ENCODE measurements around the gene RUNX1. TPM values are rescaled to one million over a fixed set of nuclear protein-coding genes. Genes with fewer than 3 reads are reported as not detected.

RUNX1 gene
- total and polyA plus RNA-seq, 4 donors = 23.3 to 100 (median 33.4) TPM

DNA sequence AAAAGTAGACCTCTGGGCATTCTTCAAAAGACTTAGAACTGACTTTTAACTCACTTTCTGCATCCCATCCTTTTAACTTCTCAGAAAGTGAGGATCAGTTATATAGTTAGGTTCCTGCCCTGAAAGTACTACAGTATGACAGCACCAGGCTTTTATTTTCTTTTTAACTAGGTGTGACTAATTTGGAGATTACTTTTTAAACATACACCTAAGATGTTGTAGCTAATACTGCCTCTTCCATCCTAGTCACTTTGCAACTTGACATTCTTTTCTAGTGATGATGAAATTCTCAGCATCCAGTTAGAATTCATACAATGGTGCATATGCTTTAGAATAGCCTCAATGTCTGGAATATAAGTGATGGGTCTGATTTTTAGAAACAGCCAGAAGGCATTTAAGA, 24.6 kb downstream of the RUNX1 start:
- DNase-seq = no peak
- no peaks in the 10 kb centered on the region for H3K36me3 ChIP-seq (ENCODE audit: control insufficient read depth in 4 of 4, insufficient read depth in 4 of 4, low read length in 4 of 4)
- no peak overlapping the region for H3K4me3 ChIP-seq
- H3K9me3 ChIP-seq (ENCODE audit: control insufficient read depth in 4 of 4, insufficient read depth in 3 of 4, low read length in 3 of 4) = no peaks in the 10 kb centered on the region
- H3K27me3 ChIP-seq (ENCODE audit: control insufficient read depth in 3 of 3, insufficient read depth in 3 of 3, low read length in 2 of 3) = no peaks in the 10 kb centered on the region
- peaks cover 0 to 9% (median 0%) of the 10 kb centered on the region in 5 donors for H3K4me1 ChIP-seq (ENCODE audit: control insufficient read depth in 5 of 5, insufficient read depth in 5 of 5, low read length in 5 of 5)
- no peak overlapping the region for H3K9ac ChIP-seq (ENCODE audit: insufficient read depth in 1 of 2, low read length in 2 of 2)
- TF ChIP-seq, protein P1, sequence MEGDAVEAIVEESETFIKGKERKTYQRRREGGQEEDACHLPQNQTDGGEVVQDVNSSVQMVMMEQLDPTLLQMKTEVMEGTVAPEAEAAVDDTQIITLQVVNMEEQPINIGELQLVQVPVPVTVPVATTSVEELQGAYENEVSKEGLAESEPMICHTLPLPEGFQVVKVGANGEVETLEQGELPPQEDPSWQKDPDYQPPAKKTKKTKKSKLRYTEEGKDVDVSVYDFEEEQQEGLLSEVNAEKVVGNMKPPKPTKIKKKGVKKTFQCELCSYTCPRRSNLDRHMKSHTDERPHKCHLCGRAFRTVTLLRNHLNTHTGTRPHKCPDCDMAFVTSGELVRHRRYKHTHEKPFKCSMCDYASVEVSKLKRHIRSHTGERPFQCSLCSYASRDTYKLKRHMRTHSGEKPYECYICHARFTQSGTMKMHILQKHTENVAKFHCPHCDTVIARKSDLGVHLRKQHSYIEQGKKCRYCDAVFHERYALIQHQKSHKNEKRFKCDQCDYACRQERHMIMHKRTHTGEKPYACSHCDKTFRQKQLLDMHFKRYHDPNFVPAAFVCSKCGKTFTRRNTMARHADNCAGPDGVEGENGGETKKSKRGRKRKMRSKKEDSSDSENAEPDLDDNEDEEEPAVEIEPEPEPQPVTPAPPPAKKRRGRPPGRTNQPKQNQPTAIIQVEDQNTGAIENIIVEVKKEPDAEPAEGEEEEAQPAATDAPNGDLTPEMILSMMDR (IDR thresholded peaks at IDR 0.05; ENCODE audit: control extremely low read depth, extremely low read depth) = no peak
- H3K27ac ChIP-seq (ENCODE audit: low read depth in 1 of 2, low read length in 1 of 2) = no peak overlapping the region
- ATAC-seq (ENCODE audit: insufficient read depth, low FRiP score) = no peak

DNA sequence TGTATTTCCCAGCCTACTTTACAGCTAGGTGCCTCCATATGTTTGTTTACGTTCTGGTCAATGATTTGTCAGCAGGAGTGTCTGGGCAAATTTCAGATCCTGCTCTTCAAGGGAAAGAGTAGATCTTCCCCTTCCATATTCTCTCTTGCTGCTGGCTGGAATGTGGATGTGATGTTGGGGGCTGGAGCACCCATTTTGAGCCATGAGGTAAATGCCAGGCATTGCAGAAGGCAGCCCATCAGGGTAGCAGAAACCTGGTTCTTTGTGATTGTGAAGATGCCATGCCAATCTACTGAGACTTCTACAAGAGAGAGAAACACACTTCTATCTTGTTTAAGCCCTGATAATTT, 25.1 kb downstream of the RUNX1 start:
- Histone ChIP-seq H3K9me3 (ENCODE audit: control insufficient read depth in 4 of 4, insufficient read depth in 3 of 4, low read length in 3 of 4) (no peaks in the 10 kb centered on the region), H3K4me3 (no peak overlapping the region), H3K36me3 (ENCODE audit: control insufficient read depth in 4 of 4, insufficient read depth in 4 of 4, low read length in 4 of 4) (no peaks in the 10 kb centered on the region), H3K9ac (ENCODE audit: insufficient read depth in 1 of 2, low read length in 2 of 2) (no peak overlapping the region), H3K27me3 (ENCODE audit: control insufficient read depth in 3 of 3, insufficient read depth in 3 of 3, low read length in 2 of 3) (no peaks in the 10 kb centered on the region), H3K27ac (ENCODE audit: low read depth in 1 of 2, low read length in 1 of 2) (no peak overlapping the region), H3K4me1 (ENCODE audit: control insufficient read depth in 5 of 5, insufficient read depth in 5 of 5, low read length in 5 of 5) (peaks cover 0 to 9% (median 0%) of the 10 kb centered on the region in 5 donors)
- TF ChIP-seq, protein P1 (IDR thresholded peaks at IDR 0.05; ENCODE audit: control extremely low read depth, extremely low read depth) = no peak
- no peak for ATAC-seq (ENCODE audit: insufficient read depth, low FRiP score)
- WGBS, 2 donors = 100% methylated on average over 1 of the region's 1 CpG
- DNase-seq = no peak

DNA sequence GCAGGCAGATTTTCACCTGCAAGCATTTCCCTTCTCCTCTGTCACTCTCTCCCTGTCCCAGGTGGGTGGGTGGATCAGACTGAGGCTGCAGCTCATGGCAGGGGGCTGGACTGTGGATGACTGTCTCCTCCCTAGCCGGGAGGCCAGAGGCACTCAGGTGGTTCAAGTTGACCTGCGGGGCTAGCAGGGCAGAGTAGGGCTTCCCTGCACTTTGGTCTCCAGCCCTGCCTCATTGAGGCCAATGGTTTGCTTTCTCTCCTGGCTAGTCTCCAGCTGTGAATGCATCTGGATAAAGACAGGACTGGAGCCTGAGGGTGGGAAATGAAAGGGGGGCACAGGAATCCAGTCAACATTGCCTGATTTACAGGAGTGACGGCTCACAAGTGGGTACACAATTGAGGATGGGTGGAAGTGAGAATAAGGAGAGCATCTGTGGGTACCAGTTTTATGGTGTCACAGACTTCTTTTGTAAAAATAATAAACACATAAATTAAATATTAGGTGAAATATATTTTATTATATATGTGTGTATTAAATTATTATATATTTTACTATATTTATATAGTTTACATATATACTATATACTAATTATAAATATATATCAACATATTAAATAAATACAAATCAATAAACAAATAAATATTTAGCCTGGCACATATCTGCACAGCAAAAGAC, 25.6 kb downstream of the RUNX1 start:
- WGBS, 2 donors = 65 to 82% methylated on average over 3 of the region's 3 CpGs
- Histone ChIP-seq H3K27ac (ENCODE audit: low read depth in 1 of 2, low read length in 1 of 2) (no peak overlapping the region), H3K9ac (ENCODE audit: insufficient read depth in 1 of 2, low read length in 2 of 2) (no peak overlapping the region), H3K4me1 (ENCODE audit: control insufficient read depth in 5 of 5, insufficient read depth in 5 of 5, low read length in 5 of 5) (peaks cover 0 to 11% (median 0%) of the 10 kb centered on the region in 5 donors), H3K9me3 (ENCODE audit: control insufficient read depth in 4 of 4, insufficient read depth in 3 of 4, low read length in 3 of 4) (no peaks in the 10 kb centered on the region), H3K27me3 (ENCODE audit: control insufficient read depth in 3 of 3, insufficient read depth in 3 of 3, low read length in 2 of 3) (no peaks in the 10 kb centered on the region), H3K36me3 (ENCODE audit: control insufficient read depth in 4 of 4, insufficient read depth in 4 of 4, low read length in 4 of 4) (no peaks in the 10 kb centered on the region), H3K4me3 (no peak overlapping the region)
- TF ChIP-seq, protein P1 (IDR thresholded peaks at IDR 0.05; ENCODE audit: control extremely low read depth, extremely low read depth) = no peak
- no peak for ATAC-seq (ENCODE audit: insufficient read depth, low FRiP score)
- no peak for DNase-seq

DNA sequence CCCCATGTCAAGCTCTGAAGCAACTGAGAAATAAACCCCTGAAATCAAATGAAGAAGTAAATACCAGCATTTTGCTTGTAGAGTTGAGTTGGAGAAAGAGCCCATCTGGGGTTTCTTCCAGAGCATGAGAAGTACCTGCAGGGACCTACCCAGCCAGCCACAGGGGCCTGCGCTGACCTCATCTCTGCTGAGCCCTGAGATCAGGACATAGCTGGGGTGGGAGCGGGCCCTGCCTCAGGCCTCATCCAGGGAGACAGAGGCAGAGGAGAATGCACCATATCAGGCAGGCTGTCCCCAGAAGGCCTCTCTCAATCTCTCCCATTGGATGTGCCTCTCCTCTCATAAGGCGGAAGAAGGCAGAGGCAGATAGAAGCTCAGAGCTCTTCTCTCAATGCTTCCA, 27.6 kb downstream of the RUNX1 start:
- Histone ChIP-seq H3K4me1 (ENCODE audit: control insufficient read depth in 5 of 5, insufficient read depth in 5 of 5, low read length in 5 of 5) (peaks cover 0 to 7% (median 0%) of the 10 kb centered on the region in 5 donors), H3K4me3 (no peak overlapping the region), H3K27ac (ENCODE audit: low read depth in 1 of 2, low read length in 1 of 2) (no peak overlapping the region), H3K36me3 (ENCODE audit: control insufficient read depth in 4 of 4, insufficient read depth in 4 of 4, low read length in 4 of 4) (no peaks in the 10 kb centered on the region), H3K9ac (ENCODE audit: insufficient read depth in 1 of 2, low read length in 2 of 2) (no peak overlapping the region), H3K27me3 (ENCODE audit: control insufficient read depth in 3 of 3, insufficient read depth in 3 of 3, low read length in 2 of 3) (no peaks in the 10 kb centered on the region), H3K9me3 (ENCODE audit: control insufficient read depth in 4 of 4, insufficient read depth in 3 of 4, low read length in 3 of 4) (no peaks in the 10 kb centered on the region)
- no peak for ATAC-seq (ENCODE audit: insufficient read depth, low FRiP score)
- TF ChIP-seq, protein P1 (IDR thresholded peaks at IDR 0.05; ENCODE audit: control extremely low read depth, extremely low read depth) = no peak
- DNase-seq = no peak
- WGBS, 2 donors = 97 to 98% methylated on average over 3 of the region's 3 CpGs

Measured in lung (tissue), 12 donors.